ENCODE measurements around the gene ANKRD6.

Gene ANKRD6

DNA sequence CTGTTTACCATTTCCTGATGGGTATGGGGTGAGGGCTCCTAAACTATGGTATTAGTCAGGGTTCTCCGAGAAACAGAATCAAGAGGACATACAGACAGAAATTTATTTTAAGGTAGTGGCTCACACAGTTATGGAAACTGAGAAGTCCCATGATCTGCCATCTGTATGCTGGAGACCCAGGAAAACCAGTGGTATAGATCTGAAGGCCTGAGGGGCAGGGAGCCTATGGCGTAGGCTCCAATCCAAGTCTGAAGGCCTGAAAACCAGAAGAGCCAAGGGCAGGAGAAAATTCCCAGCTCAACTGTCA lies 93.6 kb downstream of the ANKRD6 start:
- DNase-seq (ENCODE audit: extremely low read depth, insufficient read length): no peak
- H3K4me3 ChIP-seq (replicated peaks; ENCODE audit: low read depth, low read length): no peak overlapping the region
- H3K27me3 ChIP-seq (replicated peaks; ENCODE audit: control insufficient read depth, insufficient read depth, low read length): no peaks in the 10 kb centered on the region
- TF ChIP-seq, protein P1, sequence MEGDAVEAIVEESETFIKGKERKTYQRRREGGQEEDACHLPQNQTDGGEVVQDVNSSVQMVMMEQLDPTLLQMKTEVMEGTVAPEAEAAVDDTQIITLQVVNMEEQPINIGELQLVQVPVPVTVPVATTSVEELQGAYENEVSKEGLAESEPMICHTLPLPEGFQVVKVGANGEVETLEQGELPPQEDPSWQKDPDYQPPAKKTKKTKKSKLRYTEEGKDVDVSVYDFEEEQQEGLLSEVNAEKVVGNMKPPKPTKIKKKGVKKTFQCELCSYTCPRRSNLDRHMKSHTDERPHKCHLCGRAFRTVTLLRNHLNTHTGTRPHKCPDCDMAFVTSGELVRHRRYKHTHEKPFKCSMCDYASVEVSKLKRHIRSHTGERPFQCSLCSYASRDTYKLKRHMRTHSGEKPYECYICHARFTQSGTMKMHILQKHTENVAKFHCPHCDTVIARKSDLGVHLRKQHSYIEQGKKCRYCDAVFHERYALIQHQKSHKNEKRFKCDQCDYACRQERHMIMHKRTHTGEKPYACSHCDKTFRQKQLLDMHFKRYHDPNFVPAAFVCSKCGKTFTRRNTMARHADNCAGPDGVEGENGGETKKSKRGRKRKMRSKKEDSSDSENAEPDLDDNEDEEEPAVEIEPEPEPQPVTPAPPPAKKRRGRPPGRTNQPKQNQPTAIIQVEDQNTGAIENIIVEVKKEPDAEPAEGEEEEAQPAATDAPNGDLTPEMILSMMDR (IDR thresholded peaks at IDR 0.05; ENCODE audit: insufficient read depth, low read length, poor library complexity, severe bottlenecking): no peak
- H3K36me3 ChIP-seq (ENCODE audit: control insufficient read depth, insufficient read depth, low read length): no peaks in the 10 kb centered on the region

DNA sequence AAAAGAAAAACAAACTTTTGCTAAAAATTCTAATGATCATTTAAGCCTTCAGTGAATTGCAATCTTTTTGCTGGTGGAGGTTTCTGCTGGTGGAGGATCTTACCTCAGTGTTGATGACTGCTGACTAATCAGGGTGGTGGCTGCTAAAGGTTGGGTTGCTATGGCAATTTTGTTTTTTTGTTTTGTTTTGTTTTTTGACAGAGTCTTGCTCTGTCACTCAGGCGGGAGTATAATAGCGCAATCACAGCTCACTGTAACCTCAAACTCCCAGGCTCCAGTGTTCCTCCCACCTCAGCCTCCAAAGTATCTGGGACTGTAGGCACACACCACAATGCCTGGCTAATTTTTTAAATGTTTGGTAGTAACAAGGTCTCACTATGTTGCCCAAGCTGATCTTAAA lies 94.7 kb downstream of the ANKRD6 start:
- DNase-seq (ENCODE audit: extremely low read depth, insufficient read length): no peak
- Histone ChIP-seq H3K27me3 (replicated peaks; ENCODE audit: control insufficient read depth, insufficient read depth, low read length) (no peaks in the 10 kb centered on the region), H3K36me3 (ENCODE audit: control insufficient read depth, insufficient read depth, low read length) (no peaks in the 10 kb centered on the region), H3K4me3 (replicated peaks; ENCODE audit: low read depth, low read length) (no peak overlapping the region)
- TF ChIP-seq, protein P1 (IDR thresholded peaks at IDR 0.05; ENCODE audit: insufficient read depth, low read length, poor library complexity, severe bottlenecking): no peak

DNA sequence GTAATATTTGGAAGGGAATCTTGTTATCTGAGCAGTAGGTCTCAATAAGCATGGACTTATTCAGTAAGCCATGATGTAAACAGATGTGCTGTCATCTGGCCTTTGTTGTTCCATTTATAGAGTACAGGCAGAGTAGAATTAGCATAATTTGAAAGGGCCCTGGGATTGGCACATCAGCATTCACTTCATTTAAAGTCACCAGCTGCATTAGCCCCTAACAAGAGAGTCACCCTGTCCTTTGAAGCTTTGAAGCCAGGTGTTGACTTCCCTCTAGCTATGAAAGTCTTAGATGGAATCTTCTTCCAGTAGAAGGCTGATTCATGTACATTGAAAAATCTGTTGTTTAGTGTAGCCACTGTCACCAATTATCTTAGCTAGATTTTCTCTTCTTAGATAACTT lies 95.9 kb downstream of the ANKRD6 start:
- no peaks in the 10 kb centered on the region for H3K36me3 ChIP-seq (ENCODE audit: control insufficient read depth, insufficient read depth, low read length)
- peaks cover 2% of the 10 kb centered on the region; the same call in 1 of the 2 replicates for H3K27me3 ChIP-seq (replicated peaks; ENCODE audit: control insufficient read depth, insufficient read depth, low read length)
- DNase-seq (ENCODE audit: extremely low read depth, insufficient read length): no peak
- no peak overlapping the region for H3K4me3 ChIP-seq (replicated peaks; ENCODE audit: low read depth, low read length)
- TF ChIP-seq, protein P1 (IDR thresholded peaks at IDR 0.05; ENCODE audit: insufficient read depth, low read length, poor library complexity, severe bottlenecking): no peak

- TF ChIP-seq, protein P1 (IDR thresholded peaks at IDR 0.05; ENCODE audit: insufficient read depth, low read length, poor library complexity, severe bottlenecking): no peak
- H3K36me3 ChIP-seq (ENCODE audit: control insufficient read depth, insufficient read depth, low read length): no peaks in the 10 kb centered on the region
- no peak overlapping the region for H3K4me3 ChIP-seq (replicated peaks; ENCODE audit: low read depth, low read length)
- peaks cover 2% of the 10 kb centered on the region; the same call in 1 of the 2 replicates for H3K27me3 ChIP-seq (replicated peaks; ENCODE audit: control insufficient read depth, insufficient read depth, low read length)
- no peak for DNase-seq (ENCODE audit: extremely low read depth, insufficient read length)
Observed at GRCh38 chr6:89530982-89531381, 98.0 kb downstream of the ANKRD6 start.

GRCh38 chr6:89536231-89536630 lies 103.3 kb downstream of the ANKRD6 start:
- no peak for DNase-seq (ENCODE audit: extremely low read depth, insufficient read length)
- Histone ChIP-seq H3K36me3 (ENCODE audit: control insufficient read depth, insufficient read depth, low read length) (no peaks in the 10 kb centered on the region), H3K27me3 (replicated peaks; ENCODE audit: control insufficient read depth, insufficient read depth, low read length) (peaks cover 2% of the 10 kb centered on the region; the same call in 1 of the 2 replicates), H3K4me3 (replicated peaks; ENCODE audit: low read depth, low read length) (no peak overlapping the region)
- TF ChIP-seq, protein P1 (IDR thresholded peaks at IDR 0.05; ENCODE audit: insufficient read depth, low read length, poor library complexity, severe bottlenecking): no peak

DNA sequence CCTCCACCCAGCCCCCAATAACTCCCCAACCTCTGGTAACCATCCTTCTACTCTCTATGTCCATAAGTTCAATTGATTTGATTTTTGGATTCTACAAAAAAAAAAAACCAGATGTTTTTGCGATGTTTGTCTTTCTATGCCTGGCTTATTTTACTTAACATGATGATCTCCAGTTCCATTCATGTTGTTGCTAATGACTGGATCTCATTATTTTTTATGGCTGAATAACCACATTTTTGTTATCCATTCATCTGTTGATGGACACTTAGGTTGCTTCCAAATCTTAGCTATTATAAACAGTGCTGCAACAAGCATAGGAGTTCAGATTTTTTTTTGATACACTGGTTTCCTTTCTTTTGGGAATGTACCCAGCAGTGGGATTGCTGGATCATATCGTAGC lies 106.8 kb downstream of the ANKRD6 start:
- TF ChIP-seq, protein P1 (IDR thresholded peaks at IDR 0.05; ENCODE audit: insufficient read depth, low read length, poor library complexity, severe bottlenecking): no peak
- DNase-seq (ENCODE audit: extremely low read depth, insufficient read length): no peak
- H3K4me3 ChIP-seq (replicated peaks; ENCODE audit: low read depth, low read length): no peak overlapping the region

More for the DNA sequence above, 106.8 kb downstream of the ANKRD6 start:
- Histone ChIP-seq H3K36me3 (ENCODE audit: control insufficient read depth, insufficient read depth, low read length) (no peaks in the 10 kb centered on the region), H3K27me3 (replicated peaks; ENCODE audit: control insufficient read depth, insufficient read depth, low read length) (no peaks in the 10 kb centered on the region)
